Measurements from ENCODE around the gene MT2A. TPM values are rescaled to one million over a fixed set of nuclear protein-coding genes. Genes with fewer than 3 reads are reported as not detected.

Gene MT2A
- total and polyA plus RNA-seq, 12 donors, result 43.8 to 6,828 (median 557) TPM

DNA sequence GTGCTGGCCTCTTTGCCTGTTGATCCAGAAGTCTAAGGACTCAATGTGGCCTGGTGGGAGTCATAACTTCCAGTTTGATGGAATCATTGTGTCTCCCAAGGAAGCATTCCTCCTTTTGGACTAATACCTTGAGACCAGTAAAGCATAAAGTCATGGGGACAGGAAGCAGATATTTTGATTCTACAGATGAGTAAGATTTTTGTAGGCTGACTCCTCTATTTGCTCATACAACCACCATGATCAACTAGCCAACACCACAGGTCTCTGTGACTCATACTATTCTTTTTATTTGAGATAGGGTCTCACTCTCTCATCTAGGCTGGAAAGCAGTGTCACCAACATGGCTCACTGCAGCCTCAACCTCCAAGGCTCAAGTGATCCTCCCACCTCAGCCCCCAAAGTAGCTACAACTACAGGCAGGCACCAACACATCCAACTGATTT, 6.2 kb downstream of the MT2A start:
- Histone ChIP-seq H3K27me3 (no peaks in the 10 kb centered on the region), H3K27ac (no peak overlapping the region), H3K36me3 (replicated peaks in 1 of 2) (no peaks in the 10 kb centered on the region), H3K4me3 (no peak overlapping the region), H3K4me1 (replicated peaks in 1 of 2) (peaks cover 24 to 39% of the 10 kb centered on the region in 2 donors), H3K9me3 (replicated peaks in 1 of 3) (no peaks in the 10 kb centered on the region)
- TF ChIP-seq CTCF (IDR thresholded peaks at IDR 0.05) (no peak), POLR2A (IDR thresholded peaks at IDR 0.05) (no peak)
- intact Hi-C loops (cut with DNase I), result no loop called here
- DNase-seq, result no peak

GRCh38 chr16:56615353-56615752, 7.0 kb downstream of the MT2A start:
- Histone ChIP-seq H3K27me3 (no peaks in the 10 kb centered on the region), H3K4me3 (no peak overlapping the region), H3K27ac (no peak overlapping the region), H3K36me3 (replicated peaks in 1 of 2) (no peaks in the 10 kb centered on the region), H3K4me1 (replicated peaks in 1 of 2) (peaks cover 17 to 31% of the 10 kb centered on the region in 2 donors), H3K9me3 (replicated peaks in 1 of 3) (no peaks in the 10 kb centered on the region)
- peak in 1 of 7 donors; percentile 40 for DNase-seq
- 71 to 77% (median 73%) methylated on average over 3 of the region's 3 CpGs for WGBS, 4 donors
- intact Hi-C loops (cut with DNase I), result no loop called here
- no peak for TF ChIP-seq POLR2A (IDR thresholded peaks at IDR 0.05)
- no peak for TF ChIP-seq CTCF (IDR thresholded peaks at IDR 0.05)

GRCh38 chr16:56616608-56617211, 8.3 kb downstream of the MT2A start:
- Histone ChIP-seq H3K4me1 (replicated peaks in 1 of 2) (peaks cover 4 to 24% of the 10 kb centered on the region in 2 donors), H3K4me3 (peak overlapping the region in 2 of 4 donors; percentile 26 to 41), H3K27ac (peak overlapping the region in 3 of 5 donors; percentile 30 to 57 (median 41)), H3K9me3 (replicated peaks in 1 of 3) (no peaks in the 10 kb centered on the region), H3K36me3 (replicated peaks in 1 of 2) (no peaks in the 10 kb centered on the region), H3K27me3 (no peaks in the 10 kb centered on the region)
- WGBS, 4 donors, result 49 to 62% (median 59%) methylated on average over 17 to 23 of the region's 23 CpGs
- intact Hi-C loops (cut with DNase I), result no loop called here
- no peak for DNase-seq
- TF ChIP-seq CTCF (IDR thresholded peaks at IDR 0.05) (no peak), POLR2A (IDR thresholded peaks at IDR 0.05) (no peak)

- Histone ChIP-seq H3K36me3 (replicated peaks in 1 of 2) (no peaks in the 10 kb centered on the region), H3K4me1 (replicated peaks in 1 of 2) (peaks cover 0 to 23% of the 10 kb centered on the region in 2 donors), H3K27ac (peak overlapping the region in 4 of 5 donors; percentile 17 to 57 (median 36)), H3K27me3 (no peaks in the 10 kb centered on the region), H3K4me3 (peak overlapping the region in 2 of 4 donors; percentile 26 to 41), H3K9me3 (replicated peaks in 1 of 3) (no peaks in the 10 kb centered on the region)
- peak; percentile 61 to 86 (median 80) for DNase-seq
- 15 to 33% (median 26%) methylated on average over 8 to 41 of the region's 41 CpGs for WGBS, 4 donors
- intact Hi-C loops (cut with DNase I), result no loop called here
- TF ChIP-seq CTCF (IDR thresholded peaks at IDR 0.05) (no peak), POLR2A (IDR thresholded peaks at IDR 0.05) (peak in 1 of 2 donors; percentile 55)
These were observed 9.1 kb downstream of the MT2A start for GRCh38 chr16:56617212-56618085.
